HepG2 (cell line): ENCODE data around the gene KIF15. TPM values are rescaled to one million over a fixed set of nuclear protein-coding genes. Genes with fewer than 3 reads are reported as not detected.

Experiments used
- ATF7-NPFF ChIP-seq: sonication (generic); formaldehyde crosslinking; IDR thresholded peaks from 2 replicates; pipeline ENCODE4 v1.8.1; 2023; ENCODE audit warnings: mild to moderate bottlenecking, low read depth, missing genetic modification reagents, moderate library complexity
- BRCA1 ChIP-seq: sonication (generic); formaldehyde crosslinking; IDR thresholded peaks from 2 replicates; pipeline ENCODE4 v1.4.0; 2020; ENCODE audit warnings: missing genetic modification reagents
- CAMTA2 ChIP-seq: sonication (generic); formaldehyde crosslinking; IDR thresholded peaks from 2 replicates; pipeline ENCODE4 v1.4.0; 2020; ENCODE audit warnings: mild to moderate bottlenecking, missing genetic modification reagents, borderline replicate concordance
- CEBPB ChIP-seq: IDR thresholded peaks from 2 replicates; pipeline ENCODE4 v1.6.1; 2011; ENCODE audit warnings: low read depth, low read length, improper control_type of control experiment, borderline replicate concordance
- CHD2 ChIP-seq: IDR thresholded peaks from 2 replicates; pipeline ENCODE4 v1.6.1; 2011; ENCODE audit warnings: low read depth, low read length, improper control_type of control experiment
- CSRNP2 ChIP-seq: sonication (generic); formaldehyde crosslinking; conservative IDR thresholded peaks from 2 replicates; pipeline ENCODE4 v1.8.0; 2022; ENCODE audit warnings: low read depth, missing genetic modification reagents
- HOXA7 ChIP-seq: sonication (generic); formaldehyde crosslinking; IDR thresholded peaks from 2 replicates; pipeline ENCODE4 v1.8.1; 2022; ENCODE audit warnings: mild to moderate bottlenecking, missing genetic modification reagents, moderate library complexity
- ISX ChIP-seq: sonication (generic); formaldehyde crosslinking; conservative IDR thresholded peaks from 2 replicates; pipeline ENCODE4 v1.5.0; 2020; ENCODE audit warnings: missing genetic modification reagents
- MAFF ChIP-seq: IDR thresholded peaks from 2 replicates; pipeline ENCODE4 v1.6.1; 2011; ENCODE audit warnings: low read depth, low read length, improper control_type of control experiment
- MAZ ChIP-seq, 2 experiments: sonication (generic) in 1 of 2; formaldehyde crosslinking in 1 of 2; IDR thresholded peaks; 2 replicates each; pipeline versions ENCODE4 v1.5.0 to v1.6.1; 2012 to 2020; ENCODE audit warnings: low read depth in 2 of 2, mild to moderate bottlenecking in 2 of 2, borderline replicate concordance in 1 of 2, improper control_type of control experiment in 1 of 2, low read length in 1 of 2, missing genetic modification reagents in 1 of 2, moderate library complexity in 1 of 2
- MYNN ChIP-seq: sonication (generic); formaldehyde crosslinking; IDR thresholded peaks from 2 replicates; pipeline ENCODE4 v1.4.0; 2020; ENCODE audit warnings: mild to moderate bottlenecking, low read depth, missing genetic modification reagents
- NFATC3 ChIP-seq: sonication (generic); formaldehyde crosslinking; IDR thresholded peaks from 2 replicates; pipeline ENCODE4 v1.5.1; 2020; ENCODE audit warnings: mild to moderate bottlenecking, missing genetic modification reagents
- PHF20 ChIP-seq: sonication (generic); formaldehyde crosslinking; IDR thresholded peaks from 2 replicates; pipeline ENCODE4 v1.5.0; 2020; ENCODE audit warnings: mild to moderate bottlenecking, missing genetic modification reagents
- PRDM4 ChIP-seq: sonication (generic); formaldehyde crosslinking; IDR thresholded peaks from 2 replicates; pipeline ENCODE4 v1.9.0; 2021; ENCODE audit warnings: missing genetic modification reagents, borderline replicate concordance
- RBAK ChIP-seq: sonication (generic); formaldehyde crosslinking; IDR thresholded peaks from 2 replicates; pipeline ENCODE4 v1.5.1; 2020; ENCODE audit warnings: mild to moderate bottlenecking, missing genetic modification reagents
- SMAD3 ChIP-seq: sonication (generic); formaldehyde crosslinking; IDR thresholded peaks from 2 replicates; pipeline ENCODE4 v1.4.0; 2020; ENCODE audit warnings: missing genetic modification reagents
- U2AF2 ChIP-seq: fragments of 200-400 bp; formaldehyde crosslinking; IDR thresholded peaks from 2 replicates; pipeline ENCODE4 v1.6.1; 2017; ENCODE audit warnings: low read depth, mild to moderate bottlenecking, low read length
- ZNF331 ChIP-seq: sonication (generic); formaldehyde crosslinking; IDR thresholded peaks from 2 replicates; pipeline ENCODE4 v1.4.0; 2020; ENCODE audit warnings: missing genetic modification reagents
- ZNF543 ChIP-seq: sonication (generic); formaldehyde crosslinking; IDR thresholded peaks from 2 replicates; pipeline ENCODE4 v1.4.0; 2020; ENCODE audit warnings: mild to moderate bottlenecking, missing genetic modification reagents
- ZNF703 ChIP-seq: sonication (generic); formaldehyde crosslinking; IDR thresholded peaks from 2 replicates; pipeline ENCODE4 v1.5.1; 2020; ENCODE audit warnings: missing genetic modification reagents, mild to moderate bottlenecking, moderate library complexity, borderline replicate concordance
- polyA plus RNA-seq, 8 experiments: library from polyadenylated mRNA; depleted of rRNA in 3 of 8; stranded (reverse) in 7 of 8; unstranded in 1 of 8; fragments of >200 nt; fragmentation: Illumina TruSeq in 4 of 8; extraction: Trizol in 4 of 8; gene quantifications; 2 replicates each; pipeline versions ENCODE4 v1.2.1 to v1.2.3, GENCODE V29; 2011 to 2016; ENCODE audit warnings: low read depth in 4 of 8, missing spikeins in 1 of 8, mixed read lengths in 1 of 8; ENCODE audit not compliant: insufficient read depth in 1 of 8
- total RNA-seq, 5 experiments: library from RNA; depleted of rRNA; stranded (reverse); fragments of >200 nt; fragmentation: Illumina TruSeq; extraction: Trizol; gene quantifications; 2 replicates each; pipeline ENCODE4 v1.2.3, GENCODE V29; 2016; ENCODE audit warnings: low read depth in 1 of 5
- TF ChIP-seq, protein P1 (sequence below): sonication (generic); formaldehyde crosslinking; conservative IDR thresholded peaks from 2 replicates; pipeline ENCODE4 v1.8.0; 2022; ENCODE audit warnings: missing genetic modification reagents
- TF ChIP-seq, protein P2 (sequence below): sonication (generic); formaldehyde crosslinking; IDR thresholded peaks from 2 replicates; pipeline ENCODE4 v1.5.0; 2020; ENCODE audit warnings: missing genetic modification reagents, mild to moderate bottlenecking, borderline replicate concordance

The KIF15 gene
- total and polyA plus RNA-seq, 2 of the 13 experiments (the other 11 are each of a cell fraction or from before 2014, with no cell fraction given): 4.8 to 33.8 TPM

DNA sequence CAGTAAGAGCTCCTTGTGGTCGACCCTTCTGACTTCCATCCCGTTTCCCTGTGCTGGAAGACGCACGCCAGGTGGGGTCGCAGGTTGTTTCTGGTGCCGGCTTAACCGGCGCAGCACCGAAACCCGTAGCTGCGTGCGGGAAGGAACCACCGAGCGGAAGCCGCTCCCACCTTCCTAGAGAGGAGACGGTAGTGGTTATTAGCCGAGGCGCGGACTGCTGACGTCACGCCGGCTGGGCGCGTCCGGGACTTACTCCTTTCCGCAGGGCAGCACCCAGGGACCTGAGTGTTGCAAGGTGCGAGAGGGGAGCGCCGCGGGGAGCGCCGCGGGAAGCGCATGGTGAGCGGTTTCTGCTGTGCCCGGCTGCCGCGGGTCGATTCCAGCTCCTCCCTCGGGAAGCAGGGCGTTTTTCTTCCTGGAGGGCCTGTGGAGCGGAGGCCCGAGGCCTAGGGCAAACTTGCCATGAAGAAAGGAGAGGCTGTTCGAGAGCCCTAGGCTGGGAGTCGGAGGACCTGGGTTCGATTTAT is 32.1 kb upstream of the KIF15 start, which contains the start of gene ZNF501 (continued):
- TF ChIP-seq, protein P1, sequence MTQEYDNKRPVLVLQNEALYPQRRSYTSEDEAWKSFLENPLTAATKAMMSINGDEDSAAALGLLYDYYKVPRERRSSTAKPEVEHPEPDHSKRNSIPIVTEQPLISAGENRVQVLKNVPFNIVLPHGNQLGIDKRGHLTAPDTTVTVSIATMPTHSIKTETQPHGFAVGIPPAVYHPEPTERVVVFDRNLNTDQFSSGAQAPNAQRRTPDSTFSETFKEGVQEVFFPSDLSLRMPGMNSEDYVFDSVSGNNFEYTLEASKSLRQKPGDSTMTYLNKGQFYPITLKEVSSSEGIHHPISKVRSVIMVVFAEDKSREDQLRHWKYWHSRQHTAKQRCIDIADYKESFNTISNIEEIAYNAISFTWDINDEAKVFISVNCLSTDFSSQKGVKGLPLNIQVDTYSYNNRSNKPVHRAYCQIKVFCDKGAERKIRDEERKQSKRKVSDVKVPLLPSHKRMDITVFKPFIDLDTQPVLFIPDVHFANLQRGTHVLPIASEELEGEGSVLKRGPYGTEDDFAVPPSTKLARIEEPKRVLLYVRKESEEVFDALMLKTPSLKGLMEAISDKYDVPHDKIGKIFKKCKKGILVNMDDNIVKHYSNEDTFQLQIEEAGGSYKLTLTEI (CRISPR knock-in tag): no peak
- TF ChIP-seq MYNN: peak; percentile 76; the same call in 1 of the 2 replicates
- TF ChIP-seq CSRNP2 (CRISPR knock-in tag): no peak
- TF ChIP-seq ATF7-NPFF: peak; percentile 72; the same call in 1 of the 2 replicates
- peak; percentile 47; the same call in 1 of the 2 replicates for TF ChIP-seq ZNF331 (CRISPR knock-in tag)
- TF ChIP-seq ZNF543 (CRISPR knock-in tag): no peak; the same call in 1 of the 2 replicates
- peak; percentile 81 for TF ChIP-seq SMAD3 (CRISPR knock-in tag)
- peak; percentile 73; the same call in 1 of the 2 replicates for TF ChIP-seq ZNF703 (CRISPR knock-in tag)
- TF ChIP-seq ISX (CRISPR knock-in tag): no peak
- TF ChIP-seq U2AF2: no peak
- TF ChIP-seq CHD2: no peak; the same call in 1 of the 2 replicates
- TF ChIP-seq RBAK (CRISPR knock-in tag): peak; percentile 87
- peak; percentile 99 for TF ChIP-seq PHF20 (CRISPR knock-in tag)
- peak; percentile 89 for TF ChIP-seq BRCA1 (CRISPR knock-in tag)
- TF ChIP-seq MAZ (IDR thresholded peaks at IDR 0.05; ENCODE audit: borderline replicate concordance, low read depth, low read length): 0 out of 2 replicates have a peak, but pooled peaks have one; percentile 42
- TF ChIP-seq MAZ (CRISPR knock-in tag; IDR thresholded peaks at IDR 0.05; ENCODE audit: low read depth): peak; percentile 41; the same call in 1 of the 2 replicates
- no peak for TF ChIP-seq PRDM4 (CRISPR knock-in tag)
- TF ChIP-seq HOXA7: no peak
- no peak for TF ChIP-seq CAMTA2
- TF ChIP-seq NFATC3 (CRISPR knock-in tag): no peak
- TF ChIP-seq, protein P2, sequence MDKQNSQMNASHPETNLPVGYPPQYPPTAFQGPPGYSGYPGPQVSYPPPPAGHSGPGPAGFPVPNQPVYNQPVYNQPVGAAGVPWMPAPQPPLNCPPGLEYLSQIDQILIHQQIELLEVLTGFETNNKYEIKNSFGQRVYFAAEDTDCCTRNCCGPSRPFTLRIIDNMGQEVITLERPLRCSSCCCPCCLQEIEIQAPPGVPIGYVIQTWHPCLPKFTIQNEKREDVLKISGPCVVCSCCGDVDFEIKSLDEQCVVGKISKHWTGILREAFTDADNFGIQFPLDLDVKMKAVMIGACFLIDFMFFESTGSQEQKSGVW (CRISPR knock-in tag): no peak
- no peak for TF ChIP-seq MAFF
- peak; percentile 79 for TF ChIP-seq CEBPB
